IMR-90 (cell line): Measurements from ENCODE around the gene ZNF778. TPM values are rescaled to one million over a fixed set of nuclear protein-coding genes. Genes with fewer than 3 reads are reported as not detected.

Experiments
- ATAC-seq: fragments of 200-7000 bp; cut with Tn5 transposase; 2 replicates; pipeline ENCODE4 v1.9.1; 2020; ENCODE audit warnings: low read depth, mild to moderate bottlenecking, moderate library complexity
- BruUV-seq: library from RNA; stranded (reverse); fragments of 400-500 nt; replicated peaks from 2 replicates; lab custom pipeline; 2021; lab: Mats Ljungman, UMichigan
- CTCF ChIA-PET: fragments of 300-600 bp; formaldehyde crosslinking; extraction: SDS; loops from one replicate; lab custom pipeline; 2021; ENCODE audit warnings: antibody characterized with exemption; lab: Yijun Ruan, JAX
- POLR2A ChIA-PET: fragments of 300-600 bp; sonication (Branson Sonifier 250); formaldehyde crosslinking; loops from one replicate; lab custom pipeline; 2022; ENCODE audit warnings: antibody characterized with exemption; ENCODE audit not compliant: unreplicated experiment; lab: Charles Lee
- DNase-seq: peaks from one replicate; pipeline ENCODE4 v3.0.0; 2013
- H2AFZ ChIP-seq: replicated peaks from 2 replicates; pipeline ENCODE3; 2013; ENCODE audit warnings: low read length, mild to moderate bottlenecking; ENCODE audit not compliant: poor library complexity
- H2AK5ac ChIP-seq: 2 replicates; pipeline ENCODE4 v1.6.1; 2013; ENCODE audit warnings: low read depth, low read length, inconsistent platforms
- H2AK9ac ChIP-seq: replicated peaks from 2 replicates; pipeline ENCODE3; 2013; ENCODE audit warnings: mild to moderate bottlenecking, low read depth, low read length, moderate library complexity; ENCODE audit not compliant: poor library complexity
- H2BK120ac ChIP-seq: 2 replicates; pipeline ENCODE4 v1.6.1; 2013; ENCODE audit warnings: low read depth, low read length, inconsistent platforms
- H2BK15ac ChIP-seq: 3 replicates; pipeline ENCODE4 v1.6.1; 2013; ENCODE audit warnings: low read depth, low read length, inconsistent platforms
- H2BK20ac ChIP-seq: 2 replicates; pipeline ENCODE4 v1.6.1; 2013; ENCODE audit warnings: low read depth, mild to moderate bottlenecking, inconsistent platforms, low read length, moderate library complexity
- H2BK5ac ChIP-seq: 2 replicates; pipeline ENCODE4 v1.6.1; 2013; ENCODE audit warnings: mild to moderate bottlenecking, low read depth, low read length, inconsistent platforms; ENCODE audit not compliant: poor library complexity, severe bottlenecking
- H3K14ac ChIP-seq: replicated peaks from 2 replicates; pipeline ENCODE4 v1.6.1; 2013; ENCODE audit warnings: low read depth, low read length, inconsistent platforms
- H3K18ac ChIP-seq: 2 replicates; pipeline ENCODE4 v1.6.1; 2013; ENCODE audit warnings: low read depth, low read length, control low read depth
- H3K23ac ChIP-seq: 2 replicates; pipeline ENCODE4 v1.6.1; 2013; ENCODE audit warnings: low read depth, low read length, inconsistent platforms
- H3K27ac ChIP-seq: 2 replicates; pipeline ENCODE4 v1.5.1; 2013; ENCODE audit warnings: mild to moderate bottlenecking, control low read depth, low read length; ENCODE audit not compliant: insufficient read depth
- H3K27me3 ChIP-seq: 2 replicates; pipeline ENCODE4 v1.6.1; 2013; ENCODE audit warnings: low read length; ENCODE audit not compliant: control insufficient read depth, insufficient read depth
- H3K36me3 ChIP-seq: 2 replicates; pipeline ENCODE4 v1.6.1; 2013; ENCODE audit warnings: low read length, mixed read lengths; ENCODE audit not compliant: control insufficient read depth, insufficient read depth
- H3K4ac ChIP-seq: 2 replicates; pipeline ENCODE4 v1.6.1; 2013; ENCODE audit warnings: low read depth, low read length, inconsistent platforms
- H3K4me1 ChIP-seq: 2 replicates; pipeline ENCODE4 v1.6.1; 2013; ENCODE audit warnings: low read length, mixed read lengths; ENCODE audit not compliant: control insufficient read depth, insufficient read depth
- H3K4me2 ChIP-seq: 2 replicates; pipeline ENCODE4 v1.6.1; 2013; ENCODE audit warnings: low read depth, mild to moderate bottlenecking, control low read depth, low read length, moderate library complexity
- H3K4me3 ChIP-seq: 2 replicates; pipeline ENCODE4 v1.5.1; 2013; ENCODE audit warnings: low read depth, mild to moderate bottlenecking, control low read depth, low read length, moderate library complexity; ENCODE audit not compliant: insufficient read depth
- H3K56ac ChIP-seq: 2 replicates; pipeline ENCODE4 v1.6.1; 2013; ENCODE audit warnings: low read length, inconsistent platforms; ENCODE audit not compliant: insufficient read depth; ENCODE audit errors: extremely low read depth
- H3K79me1 ChIP-seq, 2 experiments: 2 replicates each; pipeline ENCODE4 v1.6.1; 2013; ENCODE audit warnings: low read length in 2 of 2, inconsistent platforms in 1 of 2, low read depth in 1 of 2
- H3K9ac ChIP-seq: 2 replicates; pipeline ENCODE4 v1.6.1; 2013; ENCODE audit warnings: low read depth, low read length, control low read depth
- H3K9me1 ChIP-seq: 2 replicates; pipeline ENCODE4 v1.6.1; 2013; ENCODE audit warnings: low read length, inconsistent platforms; ENCODE audit not compliant: insufficient read depth
- H3K9me3 ChIP-seq: 2 replicates; pipeline ENCODE4 v1.6.1; 2013; ENCODE audit warnings: low read length; ENCODE audit not compliant: control insufficient read depth, insufficient read depth
- H4K20me1 ChIP-seq: 2 replicates; pipeline ENCODE4 v1.6.1; 2013; ENCODE audit warnings: low read length, inconsistent platforms; ENCODE audit not compliant: insufficient read depth
- H4K5ac ChIP-seq: 2 replicates; pipeline ENCODE4 v1.6.1; 2013; ENCODE audit warnings: mild to moderate bottlenecking, low read depth, low read length, control low read depth
- H4K8ac ChIP-seq, 2 experiments: 2 replicates each; pipeline ENCODE4 v1.6.1; 2013; ENCODE audit warnings: low read depth in 2 of 2, low read length in 2 of 2, control low read depth in 1 of 2, inconsistent platforms in 1 of 2
- H4K91ac ChIP-seq: 2 replicates; pipeline ENCODE4 v1.6.1; 2013; ENCODE audit warnings: low read depth, low read length, inconsistent platforms; ENCODE audit not compliant: insufficient read depth
- CEBPB ChIP-seq: IDR thresholded peaks from 2 replicates; pipeline ENCODE4 v1.6.1; 2012; ENCODE audit warnings: low read depth, low read length, improper control_type of control experiment
- FOS ChIP-seq: fragments of 150-350 bp; IDR thresholded peaks from 2 replicates; pipeline ENCODE4 v1.6.1; 2016; ENCODE audit warnings: low read depth, low read length
- MAFK ChIP-seq: IDR thresholded peaks from 2 replicates; pipeline ENCODE4 v1.6.1; 2012; ENCODE audit warnings: low read depth, low read length, improper control_type of control experiment
- MAZ ChIP-seq: IDR thresholded peaks from 2 replicates; pipeline ENCODE4 v1.6.1; 2012; ENCODE audit warnings: low read depth, mild to moderate bottlenecking, low read length, improper control_type of control experiment, moderate library complexity, borderline replicate concordance
- POLR2A ChIP-seq: IDR thresholded peaks from 2 replicates; pipeline ENCODE4 v1.6.1; 2012; ENCODE audit warnings: mild to moderate bottlenecking, low read depth, low read length
- RCOR1 ChIP-seq: IDR thresholded peaks from 2 replicates; pipeline ENCODE4 v1.6.1; 2012; ENCODE audit warnings: mild to moderate bottlenecking, low read length, improper control_type of control experiment; ENCODE audit not compliant: insufficient replicate concordance
- RFX5 ChIP-seq: IDR thresholded peaks from 2 replicates; pipeline ENCODE4 v1.8.0; 2012; ENCODE audit warnings: low read depth, mild to moderate bottlenecking, low read length, moderate library complexity
- SMC3 ChIP-seq: fragments of 150-350 bp; IDR thresholded peaks from 2 replicates; pipeline ENCODE4 v1.6.1; 2016; ENCODE audit warnings: low read depth, mild to moderate bottlenecking, antibody characterized with exemption, low read length, moderate library complexity
- WGBS, 2 experiments: methylation state at CpG; one replicate each; pipeline versions ENCODE4 v1.1.5 to v1.1.7; 2013; ENCODE audit warnings: missing lambda C conversion rate in 2 of 2; ENCODE audit not compliant: insufficient read length in 1 of 2; ENCODE audit errors: extremely low coverage in 2 of 2; 5-methylcytosine and 5-hydroxymethylcytosine counted together
- dilution Hi-C: fragments of 300-500 bp; cut with HindIII; formaldehyde crosslinking; loops from one replicate; pipeline ENCODE4 v1.14.3; 2018; ENCODE audit warnings: low sequenced_read_pairs; ENCODE audit not compliant: unreplicated experiment
- in situ Hi-C: fragments of 300-500 bp; cut with MboI; formaldehyde crosslinking; loops from 3 replicates; pipeline ENCODE4 v1.14.3; 2019; ENCODE audit warnings: low sequenced_read_pairs, inconsistent platforms, mixed read lengths
- intact Hi-C: fragments of 100-400 bp; cut with micrococcal nuclease; formaldehyde crosslinking; loops from 2 replicates; pipeline ENCODE4 v1.10.0; 2022
- polyA plus RNA-seq, 3 experiments: library from polyadenylated mRNA; depleted of rRNA; stranded (reverse); fragments of >200 nt; gene quantifications; 2 replicates each; pipeline ENCODE4 v1.2.3, GENCODE V29; 2012; ENCODE audit warnings: low replicate concordance in 1 of 3
- total RNA-seq: library from RNA; depleted of rRNA; stranded (reverse); fragments of >200 nt; gene quantifications from 2 replicates; pipeline ENCODE4 v1.2.3, GENCODE V29; 2012
- TF ChIP-seq, protein P1 (sequence below): conservative IDR thresholded peaks from 2 replicates; pipeline ENCODE4 v1.5.1; 2012; ENCODE audit warnings: mild to moderate bottlenecking, low read depth, low read length, improper control_type of control experiment
- TF ChIP-seq, protein P2 (sequence below): fragments of 150-350 bp; IDR thresholded peaks from 2 replicates; pipeline ENCODE4 v1.6.1; 2017; ENCODE audit warnings: mild to moderate bottlenecking, antibody characterized with exemption, low read length, low read depth

ZNF778 gene
- total and polyA plus RNA-seq, 2 of the 4 experiments (the other 2 are of a cell fraction): 5.6 to 9.9 TPM

DNA sequence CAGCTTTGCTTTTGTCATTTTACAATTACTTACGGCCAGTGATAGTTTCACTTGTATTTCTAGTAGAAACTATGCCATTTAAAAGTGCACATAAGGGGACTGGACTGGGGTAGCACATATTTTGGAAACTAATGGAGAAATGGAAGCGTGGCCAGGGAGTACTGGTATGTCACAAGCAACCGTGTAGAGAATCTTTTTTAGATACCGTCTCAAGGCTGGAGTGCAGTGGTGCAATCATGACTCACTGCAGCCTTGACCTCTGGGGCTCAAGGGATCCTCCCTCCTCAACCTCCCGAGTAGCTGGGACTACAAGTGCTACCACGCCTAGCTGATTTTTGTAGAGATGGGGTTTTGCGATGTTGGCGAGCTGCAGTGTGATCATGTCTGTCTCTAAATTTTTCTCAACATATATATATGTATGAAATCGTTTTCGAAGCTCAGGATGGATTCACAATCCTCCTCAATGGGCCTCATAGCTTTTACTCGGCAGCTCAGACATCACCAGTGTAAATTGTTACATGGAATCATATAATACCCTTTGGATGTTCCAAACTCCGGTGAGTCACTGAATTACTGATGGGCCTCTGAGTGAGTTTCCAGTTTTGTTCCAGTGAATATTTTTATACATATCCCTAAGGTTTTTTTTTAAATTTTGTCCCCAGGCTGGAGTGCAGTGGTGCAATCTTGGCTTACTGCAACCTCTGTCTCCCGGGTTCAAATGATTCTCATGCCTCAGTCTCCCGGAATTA lies 51.7 kb downstream of the ZNF778 start:
- in situ Hi-C loops (no loop called here), dilution Hi-C loops (no loop called here), intact Hi-C loops (no loop called here)
- H3K4ac ChIP-seq: no peak overlapping the region
- H2BK15ac ChIP-seq: no peak overlapping the region
- ChIA-PET POLR2A (no interaction called here), CTCF (no interaction called here)
- no peak for TF ChIP-seq RCOR1
- TF ChIP-seq CEBPB: peak; percentile 87
- TF ChIP-seq FOS: 0 out of 2 replicates have a peak, but pooled peaks have one; percentile 8
- no peak for TF ChIP-seq RFX5
- no peak for TF ChIP-seq MAZ
- no peak for TF ChIP-seq POLR2A
- TF ChIP-seq, protein P1, sequence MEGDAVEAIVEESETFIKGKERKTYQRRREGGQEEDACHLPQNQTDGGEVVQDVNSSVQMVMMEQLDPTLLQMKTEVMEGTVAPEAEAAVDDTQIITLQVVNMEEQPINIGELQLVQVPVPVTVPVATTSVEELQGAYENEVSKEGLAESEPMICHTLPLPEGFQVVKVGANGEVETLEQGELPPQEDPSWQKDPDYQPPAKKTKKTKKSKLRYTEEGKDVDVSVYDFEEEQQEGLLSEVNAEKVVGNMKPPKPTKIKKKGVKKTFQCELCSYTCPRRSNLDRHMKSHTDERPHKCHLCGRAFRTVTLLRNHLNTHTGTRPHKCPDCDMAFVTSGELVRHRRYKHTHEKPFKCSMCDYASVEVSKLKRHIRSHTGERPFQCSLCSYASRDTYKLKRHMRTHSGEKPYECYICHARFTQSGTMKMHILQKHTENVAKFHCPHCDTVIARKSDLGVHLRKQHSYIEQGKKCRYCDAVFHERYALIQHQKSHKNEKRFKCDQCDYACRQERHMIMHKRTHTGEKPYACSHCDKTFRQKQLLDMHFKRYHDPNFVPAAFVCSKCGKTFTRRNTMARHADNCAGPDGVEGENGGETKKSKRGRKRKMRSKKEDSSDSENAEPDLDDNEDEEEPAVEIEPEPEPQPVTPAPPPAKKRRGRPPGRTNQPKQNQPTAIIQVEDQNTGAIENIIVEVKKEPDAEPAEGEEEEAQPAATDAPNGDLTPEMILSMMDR: no peak
- no peak for TF ChIP-seq SMC3
- TF ChIP-seq, protein P2, sequence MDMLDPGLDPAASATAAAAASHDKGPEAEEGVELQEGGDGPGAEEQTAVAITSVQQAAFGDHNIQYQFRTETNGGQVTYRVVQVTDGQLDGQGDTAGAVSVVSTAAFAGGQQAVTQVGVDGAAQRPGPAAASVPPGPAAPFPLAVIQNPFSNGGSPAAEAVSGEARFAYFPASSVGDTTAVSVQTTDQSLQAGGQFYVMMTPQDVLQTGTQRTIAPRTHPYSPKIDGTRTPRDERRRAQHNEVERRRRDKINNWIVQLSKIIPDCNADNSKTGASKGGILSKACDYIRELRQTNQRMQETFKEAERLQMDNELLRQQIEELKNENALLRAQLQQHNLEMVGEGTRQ: no peak
- TF ChIP-seq MAFK: no peak
- no peak overlapping the region for H3K4me2 ChIP-seq
- H4K5ac ChIP-seq: no peak overlapping the region
- H4K8ac ChIP-seq: no peak overlapping the region
- no peak overlapping the region for H4K91ac ChIP-seq
- H3K9me3 ChIP-seq: no peaks in the 10 kb centered on the region
- no peak overlapping the region for H2BK120ac ChIP-seq
- H4K20me1 ChIP-seq: peaks cover 29% of the 10 kb centered on the region
- H3K27ac ChIP-seq: no peak overlapping the region
- no peak overlapping the region for H3K14ac ChIP-seq
- peak; percentile 50 for DNase-seq
- ATAC-seq: peak; percentile 81
- no peak overlapping the region for H2AFZ ChIP-seq
- H3K4me1 ChIP-seq: no peaks in the 10 kb centered on the region
- no peak overlapping the region for H3K18ac ChIP-seq
- no peaks in the 10 kb centered on the region for H3K27me3 ChIP-seq
- peaks cover 15 to 57% of the 10 kb centered on the region in 2 experiments for H3K79me1 ChIP-seq
- no peak overlapping the region for H3K23ac ChIP-seq
- H2AK9ac ChIP-seq: no peak overlapping the region
- no peak overlapping the region for H3K4me3 ChIP-seq
- peaks cover 4% of the 10 kb centered on the region; the same call in 1 of the 2 replicates for H3K9me1 ChIP-seq
- WGBS, 2 experiments: no CpG with 5 or more reads among the region's 14 CpGs
- no peak overlapping the region for H2AK5ac ChIP-seq
- no TSS peak for BruUV-seq
- H2BK5ac ChIP-seq: no peak overlapping the region
- no peak overlapping the region for H3K56ac ChIP-seq
- peaks cover 72% of the 10 kb centered on the region for H3K36me3 ChIP-seq
- no peak overlapping the region for H2BK20ac ChIP-seq
- no peak overlapping the region for H3K9ac ChIP-seq
